PFSK-1 (cell line): ENCODE measurements around the gene MRTFB.

Experiments used
- FOXP2 ChIP-seq: optimal IDR thresholded peaks from 2 replicates; pipeline ENCODE3; 2011; ENCODE audit warnings: borderline replicate concordance, control low read depth, inconsistent platforms; ENCODE audit not compliant: insufficient read depth; ENCODE audit errors: extremely low read length, extremely low read depth
- POLR2AphosphoS5 ChIP-seq: IDR thresholded peaks from 2 replicates; pipeline ENCODE4 v1.6.1; 2012; ENCODE audit warnings: low read depth, mild to moderate bottlenecking, control low read depth, low read length, moderate library complexity
- REST ChIP-seq, 2 experiments: IDR thresholded peaks; 2 replicates each; pipeline versions ENCODE4 v1.6.1 to v1.8.0; 2011 to 2012; ENCODE audit warnings: low read depth in 2 of 2, low read length in 2 of 2, control low read depth in 1 of 2, inconsistent platforms in 1 of 2, mild to moderate bottlenecking in 1 of 2, moderate library complexity in 1 of 2; ENCODE audit not compliant: insufficient read depth in 1 of 2
- SIN3A ChIP-seq: IDR thresholded peaks from 2 replicates; pipeline ENCODE4 v1.6.1; 2012; ENCODE audit warnings: mild to moderate bottlenecking, low read length, moderate library complexity, borderline replicate concordance; ENCODE audit not compliant: insufficient read depth
- TAF1 ChIP-seq: IDR thresholded peaks from 2 replicates; pipeline ENCODE4 v1.6.1; 2012; ENCODE audit warnings: low read length, control low read depth, borderline replicate concordance; ENCODE audit not compliant: insufficient read depth

Gene MRTFB

GRCh38 chr16:14187517-14188338, 116.6 kb downstream of the MRTFB start:
- TF ChIP-seq REST (IDR thresholded peaks at IDR 0.05; ENCODE audit: insufficient read depth in 1 of 2, low read depth in 2 of 2, low read length in 2 of 2) (no peak), FOXP2 (no peak), SIN3A (no peak), TAF1 (no peak), POLR2AphosphoS5 (no peak)

- TF ChIP-seq SIN3A: no peak
- no peak for TF ChIP-seq FOXP2
- no peak for TF ChIP-seq REST (IDR thresholded peaks at IDR 0.05; ENCODE audit: insufficient read depth in 1 of 2, low read depth in 2 of 2, low read length in 2 of 2)
- TF ChIP-seq POLR2AphosphoS5: no peak
- no peak for TF ChIP-seq TAF1
Measured at GRCh38 chr16:14193316-14193871, 122.3 kb downstream of the MRTFB start.

- no peak for TF ChIP-seq SIN3A
- no peak for TF ChIP-seq TAF1
- TF ChIP-seq REST (IDR thresholded peaks at IDR 0.05; ENCODE audit: insufficient read depth in 1 of 2, low read depth in 2 of 2, low read length in 2 of 2): no peak
- TF ChIP-seq POLR2AphosphoS5: no peak
- no peak for TF ChIP-seq FOXP2
Measured at GRCh38 chr16:14194721-14195120, 123.6 kb downstream of the MRTFB start.

- TF ChIP-seq REST (IDR thresholded peaks at IDR 0.05; ENCODE audit: insufficient read depth in 1 of 2, low read depth in 2 of 2, low read length in 2 of 2) (no peak), FOXP2 (no peak), POLR2AphosphoS5 (no peak), SIN3A (no peak), TAF1 (no peak)
Measured at GRCh38 chr16:14196011-14196410, 124.9 kb downstream of the MRTFB start.
